Endothelial cell of umbilical vein (primary cell): ENCODE measurements around the gene PNKD. TPM values are rescaled to one million over a fixed set of nuclear protein-coding genes. Genes with fewer than 3 reads are reported as not detected.

ENCODE experiments used
- BruUV-seq: library from RNA; stranded (reverse); fragments of 400-500 nt; replicated peaks from 2 replicates; lab custom pipeline; 2021; lab: Mats Ljungman, UMichigan
- CTCF ChIA-PET: fragments of 300-600, 350-600 bp; sonication (Branson Sonifier 250); formaldehyde crosslinking; loops from one replicate; lab custom pipeline; 2021; ENCODE audit warnings: antibody characterized with exemption, inconsistent platforms; lab: Charles Lee
- POLR2A ChIA-PET: fragments of 300-600, 350-600 bp; sonication (Branson Sonifier 250); formaldehyde crosslinking; loops from one replicate; lab custom pipeline; 2021; ENCODE audit warnings: antibody characterized with exemption, inconsistent platforms; lab: Charles Lee
- DNase-seq: peaks from one replicate; pipeline ENCODE4 v3.0.0-alpha.2; 2011; ENCODE audit warnings: low read depth, low spot score
- FAIRE-seq: peaks from 2 replicates; lab custom pipeline; 2011; peaks lifted over from hg19 to GRCh38; lab: Jason Lieb, UNC
- H2AFZ ChIP-seq: 2 replicates; pipeline ENCODE4 v1.6.0; 2012; ENCODE audit warnings: low read depth, low read length, control low read depth, inconsistent platforms
- H3K27ac ChIP-seq: 2 replicates; pipeline ENCODE4 v1.5.1; 2011; ENCODE audit warnings: low read depth, mild to moderate bottlenecking, control low read depth, low read length, moderate library complexity; ENCODE audit not compliant: insufficient read depth
- H3K27me3 ChIP-seq, 2 experiments: 2 replicates each; pipeline versions ENCODE4 v1.6.0 to v1.6.1; 2011; ENCODE audit warnings: low read length in 2 of 2, mixed read lengths in 1 of 2; ENCODE audit not compliant: control insufficient read depth in 2 of 2, insufficient read depth in 2 of 2
- H3K36me3 ChIP-seq, 2 experiments: 2 replicates in 1 of 2; 3 replicates in 1 of 2; pipeline ENCODE4 v1.5.1; 2011; ENCODE audit warnings: low read length in 2 of 2, mild to moderate bottlenecking in 1 of 2, moderate library complexity in 1 of 2; ENCODE audit not compliant: control insufficient read depth in 2 of 2, insufficient read depth in 2 of 2; ENCODE audit errors: extremely low read depth in 1 of 2
- H3K4me1 ChIP-seq: 3 replicates; pipeline ENCODE4 v1.5.1; 2011; ENCODE audit warnings: mild to moderate bottlenecking, low read length; ENCODE audit not compliant: control insufficient read depth, insufficient read depth; ENCODE audit errors: extremely low read depth
- H3K4me2 ChIP-seq: 2 replicates; pipeline ENCODE4 v1.6.1; 2011; ENCODE audit warnings: low read length, control low read depth, mixed read lengths; ENCODE audit not compliant: insufficient read depth
- H3K4me3 ChIP-seq, 3 experiments: fragments of 200-600 bp in 1 of 3; sonication (generic), shearing (Covaris generic) in 1 of 3; replicated peaks in 1 of 3; 2 replicates each; pipeline ENCODE4 v1.5.1; 2011 to 2016; ENCODE audit warnings: control low read depth in 3 of 3, low read length in 3 of 3, mild to moderate bottlenecking in 2 of 3, inconsistent platforms in 1 of 3, low read depth in 1 of 3, moderate library complexity in 1 of 3; ENCODE audit not compliant: insufficient read depth in 1 of 3
- H3K79me2 ChIP-seq: 2 replicates; pipeline ENCODE4 v1.6.0; 2012; ENCODE audit warnings: low read length, inconsistent platforms; ENCODE audit not compliant: control insufficient read depth, insufficient read depth
- H3K9ac ChIP-seq: replicated peaks from 2 replicates; pipeline ENCODE3; 2011; ENCODE audit warnings: low read length, control low read depth; ENCODE audit not compliant: insufficient read depth; ENCODE audit errors: extremely low read depth
- H3K9me1 ChIP-seq: replicated peaks from 3 replicates; pipeline ENCODE4 v1.6.0; 2011; ENCODE audit warnings: mild to moderate bottlenecking, low read length; ENCODE audit not compliant: control insufficient read depth, insufficient read depth; ENCODE audit errors: extremely low read depth
- H3K9me3 ChIP-seq: replicated peaks from 2 replicates; pipeline ENCODE4 v1.5.1; 2012; ENCODE audit warnings: low read length, inconsistent platforms; ENCODE audit not compliant: control insufficient read depth, insufficient read depth
- H4K20me1 ChIP-seq: replicated peaks from 2 replicates; pipeline ENCODE3; 2011; ENCODE audit warnings: mild to moderate bottlenecking, low read length; ENCODE audit not compliant: control insufficient read depth, insufficient read depth; ENCODE audit errors: extremely low read depth
- FOS ChIP-seq: IDR thresholded peaks from 2 replicates; pipeline ENCODE4 v1.6.1; 2011; ENCODE audit warnings: mild to moderate bottlenecking, low read length, moderate library complexity, borderline replicate concordance; ENCODE audit not compliant: insufficient read depth
- GATA2 ChIP-seq: IDR thresholded peaks from 2 replicates; pipeline ENCODE4 v1.7.0; 2011; ENCODE audit warnings: low read depth, mild to moderate bottlenecking, moderate library complexity, mixed read lengths, low read length; ENCODE audit not compliant: insufficient read length, insufficient read depth
- POLR2A ChIP-seq: IDR thresholded peaks from 2 replicates; pipeline ENCODE4 v1.6.1; 2012; ENCODE audit warnings: low read depth, mild to moderate bottlenecking, control low read depth, low read length
- POLR2AphosphoS5 ChIP-seq: IDR thresholded peaks from 2 replicates; pipeline ENCODE4 v1.6.1; 2012; ENCODE audit warnings: low read depth, mild to moderate bottlenecking, control low read depth, low read length, moderate library complexity; ENCODE audit not compliant: insufficient read depth
- dilution Hi-C: fragments of 300-500 bp; cut with MboI; formaldehyde crosslinking; loops from one replicate; pipeline ENCODE4 v1.15.0; 2019; ENCODE audit warnings: low sequenced_read_pairs; ENCODE audit not compliant: extremely low pct_ligation_motif_present
- intact Hi-C: fragments of 100-400 bp; cut with micrococcal nuclease; formaldehyde crosslinking; loops from one replicate; pipeline ENCODE4 v1.10.0; 2022
- polyA plus RNA-seq, 4 experiments: library from polyadenylated mRNA; depleted of rRNA in 3 of 4; stranded (reverse) in 3 of 4; unstranded in 1 of 4; fragments of >200 nt; gene quantifications; 2 replicates each; pipeline versions ENCODE4 v1.2.1 to v1.2.3, GENCODE V29; 2011 to 2012; ENCODE audit warnings: missing spikeins in 1 of 4
- total RNA-seq: library from RNA; stranded (reverse); gene quantifications from 2 replicates; pipeline ENCODE4 v1.2.3, GENCODE V29; 2021

The PNKD gene
- total and polyA plus RNA-seq, 2 donors (not counting 3 experiments of a cell fraction or from before 2014, with no cell fraction given), result 56.1 to 88.3 TPM

- CTCF ChIA-PET, result interaction anchor here (1.1 to 5.6 kb wide), 3 partner anchors 16 to 72 kb away, joined by 3 to 38 read pairs (median 13); partner anchors contain the start of gene CATIP
- DNase-seq (peak; percentile 77), FAIRE-seq (peak; percentile 87)
- intact Hi-C loops, result loop anchor here (1.0 to 2.0 kb wide), 4 partner anchors 28 to 245 kb away; partner anchors contain the start of genes AAMP, CNOT9, PNKD and USP37
- no peaks in the 10 kb centered on the region for H3K9me1 ChIP-seq
- H3K9me3 ChIP-seq, result no peaks in the 10 kb centered on the region
- H3K4me1 ChIP-seq, result peaks cover 24% of the 10 kb centered on the region
- H3K4me2 ChIP-seq, result peak overlapping the region; percentile 96
- peak overlapping the region; percentile 85 for H2AFZ ChIP-seq
- H4K20me1 ChIP-seq, result no peaks in the 10 kb centered on the region
- no peaks in the 10 kb centered on the region for H3K79me2 ChIP-seq
- peak overlapping the region; percentile 77 for H3K9ac ChIP-seq
- H3K27ac ChIP-seq, result peak overlapping the region; percentile 91
- H3K4me3 ChIP-seq, result peak overlapping the region; percentile 49 to 71 (median 67)
- no peaks in the 10 kb centered on the region for H3K27me3 ChIP-seq
- dilution Hi-C loops, result no loop called here
- no peaks in the 10 kb centered on the region for H3K36me3 ChIP-seq
- POLR2A ChIA-PET, result interaction anchor here (0.7 to 1.7 kb wide), 3 partner anchors 17 to 1116 kb away, joined by 3 to 9 read pairs (median 4); no protein-coding TSS in a partner anchor
- BruUV-seq, result TSS peak; percentile 54
- TF ChIP-seq POLR2A (peak; percentile 69), FOS (no peak), POLR2AphosphoS5 (peak; percentile 36)
Observed at GRCh38 chr2:218323526-218324472, 53.5 kb downstream of the PNKD start.

GRCh38 chr2:218325566-218326160, 55.3 kb downstream of the PNKD start:
- Histone ChIP-seq H3K9me3 (no peaks in the 10 kb centered on the region), H2AFZ (no peak overlapping the region), H3K79me2 (no peaks in the 10 kb centered on the region), H3K4me3 (no peak overlapping the region), H3K4me1 (peaks cover 24% of the 10 kb centered on the region), H3K27me3 (no peaks in the 10 kb centered on the region), H3K9me1 (no peaks in the 10 kb centered on the region), H3K36me3 (no peaks in the 10 kb centered on the region), H4K20me1 (no peaks in the 10 kb centered on the region), H3K9ac (no peak overlapping the region), H3K4me2 (no peak overlapping the region), H3K27ac (no peak overlapping the region)
- DNase-seq, result no peak
- dilution Hi-C loops, result no loop called here
- POLR2A ChIA-PET, result no interaction called here
- CTCF ChIA-PET, result interaction anchor here (1.5 to 5.6 kb wide), 2 partner anchors 18 to 31 kb away, joined by 3 to 38 read pairs; partner anchors contain the start of gene CATIP
- intact Hi-C loops, result no loop called here
- no peak for FAIRE-seq
- no peak for TF ChIP-seq GATA2
- BruUV-seq, result no TSS peak
